Kasumi-1 (cell line): ENCODE measurements around the gene GALP.
"Not testable (repeated sequence)": the region's sequence is repeated elsewhere in the genome, so short reads cannot be mapped to it uniquely, and the experiment has no call there.

Experiments
- DNase-seq, 2 experiments: peaks; one replicate each; lab custom pipeline; 2025; lab: John Stamatoyannopoulos, UW

GALP gene

DNA sequence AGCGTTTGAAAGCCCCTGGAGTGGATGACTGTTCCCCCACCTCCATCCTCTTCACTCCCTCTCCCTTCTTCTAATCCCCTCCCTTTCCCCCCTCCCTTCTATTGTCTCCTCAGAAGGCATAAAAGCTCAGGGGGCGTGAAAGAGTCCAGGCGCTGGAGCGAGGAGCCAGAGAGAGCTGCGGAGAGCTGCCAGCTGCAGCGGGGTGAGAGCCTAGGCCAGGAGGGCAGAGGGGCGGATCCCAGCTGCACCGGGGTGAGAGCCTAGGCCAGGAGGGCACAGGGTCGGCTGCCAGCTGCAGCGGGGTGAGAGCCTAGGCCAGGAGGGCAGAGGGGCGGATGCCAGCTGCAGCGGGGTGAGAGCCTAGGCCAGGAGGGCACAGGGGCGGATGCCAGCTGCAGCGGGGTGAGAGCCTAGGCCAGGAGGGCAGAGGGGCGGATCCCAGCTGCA lies at the start of gene GALP:
Gene GALP, plus strand, starts transcription at position 148 of the 447 bp plus-strand sequence. CDS start 1,101 bp downstream, outside the sequence.
- not testable (repeated sequence) for DNase-seq

DNA sequence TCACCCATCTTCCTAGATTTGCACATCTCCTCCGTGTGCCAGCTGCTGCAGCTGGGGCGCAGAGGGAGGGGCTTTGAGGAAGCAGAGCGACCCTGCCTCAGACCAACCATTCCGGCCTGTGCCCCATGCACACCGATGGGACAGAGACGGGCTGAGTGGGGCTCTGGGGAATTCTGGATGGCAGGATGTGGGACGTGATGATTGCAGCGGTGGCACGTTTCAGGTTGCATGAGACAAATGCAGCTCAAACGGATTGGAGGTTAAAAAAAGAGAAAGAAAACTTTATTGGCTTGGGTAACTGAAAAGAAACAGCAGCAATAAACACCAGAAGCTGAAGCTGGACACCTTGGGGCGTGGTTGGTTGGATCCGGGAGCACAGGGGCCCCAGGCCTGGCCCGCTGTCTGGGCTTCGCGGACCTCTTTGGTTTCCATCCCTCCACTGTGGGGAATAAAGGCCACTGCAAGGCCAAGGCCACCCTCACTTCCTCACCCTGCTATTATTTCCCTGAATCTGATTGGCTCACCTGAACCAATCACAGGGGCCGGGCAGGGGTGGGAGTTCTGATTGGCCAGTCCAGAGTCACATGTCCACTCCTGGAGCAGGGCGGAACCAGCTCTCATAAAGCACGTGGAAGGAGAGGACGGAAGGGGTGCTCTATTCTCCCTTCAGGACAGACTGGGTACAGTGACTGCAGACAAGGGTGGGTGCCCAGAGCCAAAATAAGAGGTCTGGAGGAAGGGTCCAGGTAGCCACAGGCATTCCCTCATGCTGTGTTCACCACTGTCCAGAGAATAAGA lies 48.6 kb upstream of the GALP start:
- DNase-seq = no peak

DNA sequence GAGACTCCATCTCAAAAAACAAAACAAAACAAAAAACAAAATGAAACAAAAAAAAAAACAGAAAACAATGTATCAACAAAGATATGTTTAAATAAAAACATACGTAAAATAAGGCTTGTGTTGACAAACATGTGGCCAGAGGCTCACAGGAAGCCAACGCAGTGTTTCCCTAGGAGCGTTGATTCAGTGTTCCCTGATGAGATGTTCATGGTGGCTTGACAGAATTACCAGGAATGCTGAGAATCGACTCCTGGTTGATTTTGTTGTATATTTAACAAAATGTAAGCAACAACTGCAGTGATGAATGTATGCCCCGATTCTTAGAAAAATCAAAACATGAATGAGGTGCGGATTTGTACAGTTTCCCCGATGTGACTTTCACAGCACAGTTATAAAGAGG lies 45.8 kb upstream of the GALP start:
- no peak for DNase-seq

DNA sequence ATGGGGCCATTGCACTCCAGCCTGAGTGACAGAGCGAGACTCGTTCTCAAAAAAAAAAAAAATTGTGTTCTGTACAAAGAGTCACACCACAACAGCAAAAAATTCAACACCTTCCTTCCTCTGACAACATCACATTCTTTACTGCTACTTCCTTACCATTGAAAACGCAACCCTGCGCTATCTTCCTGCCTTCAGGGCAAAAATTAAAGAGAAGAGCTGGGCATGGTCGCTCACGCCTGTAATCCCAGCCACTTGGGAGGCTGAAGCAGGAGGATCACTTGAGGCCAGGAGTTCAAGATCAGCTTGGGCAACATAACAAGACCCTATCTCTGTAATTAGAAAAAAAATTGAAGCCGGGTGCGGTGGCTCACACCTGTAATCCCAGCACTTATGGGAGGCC lies 44.2 kb upstream of the GALP start:
- DNase-seq = no peak

DNA sequence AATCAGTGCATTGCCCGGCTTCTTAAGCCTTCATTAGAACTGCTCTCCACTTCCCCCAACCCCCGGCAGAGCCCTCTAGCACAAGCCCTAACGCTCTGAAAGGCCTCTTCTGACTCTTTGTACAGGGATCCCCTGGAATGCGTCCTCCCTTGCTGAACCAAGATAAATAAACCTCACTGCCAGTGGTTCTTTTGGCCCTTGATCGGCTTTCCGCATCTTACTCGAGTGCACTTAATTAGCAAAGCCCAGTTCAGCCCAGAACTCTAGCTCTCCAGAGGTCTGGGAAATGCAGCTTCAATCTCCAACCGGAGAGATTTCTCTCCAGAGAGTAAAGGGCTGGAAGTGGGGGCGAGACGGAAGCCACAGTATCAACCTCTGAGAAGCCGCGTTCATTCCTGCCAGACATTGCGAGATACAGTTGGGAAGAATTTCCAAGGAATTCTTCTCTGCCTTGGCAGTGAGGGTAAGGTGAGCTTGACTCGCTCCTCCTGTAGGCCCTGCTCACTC lies 43.4 kb upstream of the GALP start:
- no peak for DNase-seq

DNA sequence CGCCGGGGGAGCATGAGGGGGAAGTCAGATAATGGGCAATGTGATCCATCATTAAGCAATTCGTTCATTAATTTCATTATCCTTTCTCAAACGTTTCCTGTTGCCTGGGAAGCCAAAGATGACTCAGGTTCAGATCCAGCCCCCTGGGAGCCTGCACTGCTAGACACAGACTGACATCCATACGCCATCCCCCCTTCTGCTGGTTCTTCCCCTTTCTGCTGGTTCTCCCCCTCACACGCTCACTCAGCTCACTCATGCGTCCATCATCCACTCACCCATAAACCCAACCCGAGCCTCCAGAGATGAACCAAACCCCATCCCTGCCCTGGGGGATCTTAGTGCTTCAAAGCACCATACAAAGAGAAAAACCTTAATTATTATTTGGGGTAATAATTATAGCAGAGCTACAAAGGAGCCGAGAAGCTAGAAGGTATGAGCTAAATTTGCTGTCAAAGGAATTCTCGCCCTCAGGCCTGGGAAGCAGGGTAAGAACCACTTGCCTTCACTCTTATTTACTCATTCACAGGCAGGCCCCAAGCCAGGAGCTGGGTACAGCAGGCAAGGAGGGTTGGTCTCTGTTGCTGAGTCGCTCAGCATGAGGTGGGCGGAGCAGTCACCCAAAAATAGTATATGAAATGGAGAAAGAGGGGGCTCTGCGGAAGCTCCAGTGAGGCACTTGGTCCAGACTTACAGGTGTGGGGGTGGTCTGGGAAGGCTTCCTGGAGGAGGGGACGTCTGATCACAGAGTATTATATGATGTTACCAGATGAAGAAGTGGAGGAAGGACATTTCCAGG lies 41.8 kb upstream of the GALP start:
- peak; percentile 67 for DNase-seq

DNA sequence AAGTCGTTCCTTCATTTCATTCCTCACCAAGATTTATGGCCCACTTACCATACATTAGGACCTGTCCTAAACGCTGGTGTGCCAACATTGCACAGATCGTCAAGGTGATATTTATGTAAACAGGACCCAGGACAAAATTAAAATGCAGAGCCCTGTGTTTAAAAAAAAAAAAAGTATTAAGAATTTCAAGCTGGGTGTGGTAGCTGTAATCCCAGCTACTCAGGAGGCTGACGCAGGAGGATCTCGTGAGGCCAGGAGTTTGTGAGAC lies 41.2 kb upstream of the GALP start:
- DNase-seq = no peak

DNA sequence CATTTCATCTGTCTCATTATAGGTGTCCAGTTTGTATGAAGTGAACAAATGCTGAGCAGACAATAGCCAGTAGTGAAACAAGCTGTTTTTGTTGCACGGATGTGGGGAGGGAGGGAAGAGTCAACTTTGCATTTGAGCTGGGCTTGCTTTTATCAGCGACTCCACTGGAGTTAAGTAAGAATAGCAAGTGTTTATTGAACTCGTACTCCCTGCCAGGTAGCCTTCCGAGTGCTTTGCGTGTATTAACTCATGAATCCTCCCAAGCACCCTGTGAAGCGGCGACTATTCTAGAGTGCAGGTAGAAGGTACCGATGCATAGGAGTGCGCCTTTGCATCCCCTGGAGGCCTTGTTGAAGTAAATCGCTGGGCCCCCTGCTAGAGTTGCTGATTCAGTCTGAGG lies 39.4 kb upstream of the GALP start:
- DNase-seq = no peak

DNA sequence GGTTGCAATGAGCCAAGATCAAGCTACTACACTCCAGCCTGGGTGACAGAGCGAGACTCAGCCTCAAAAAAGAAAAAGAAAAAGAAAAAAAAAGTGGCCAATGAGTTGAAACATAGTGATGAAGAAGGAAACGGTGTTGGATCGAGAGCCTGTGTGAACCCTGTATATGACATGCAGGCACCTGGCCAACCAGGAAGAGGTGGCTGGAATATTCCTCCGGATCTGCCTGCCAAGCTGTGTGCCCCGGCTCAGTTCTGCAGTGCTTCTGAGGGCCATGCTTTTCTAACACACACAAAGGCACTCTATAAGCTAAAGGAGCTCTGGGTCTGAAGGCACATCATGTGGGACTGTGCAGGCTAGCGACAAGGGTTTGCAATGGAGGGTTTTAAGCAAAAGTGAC lies 38.4 kb upstream of the GALP start:
- DNase-seq = no peak

DNA sequence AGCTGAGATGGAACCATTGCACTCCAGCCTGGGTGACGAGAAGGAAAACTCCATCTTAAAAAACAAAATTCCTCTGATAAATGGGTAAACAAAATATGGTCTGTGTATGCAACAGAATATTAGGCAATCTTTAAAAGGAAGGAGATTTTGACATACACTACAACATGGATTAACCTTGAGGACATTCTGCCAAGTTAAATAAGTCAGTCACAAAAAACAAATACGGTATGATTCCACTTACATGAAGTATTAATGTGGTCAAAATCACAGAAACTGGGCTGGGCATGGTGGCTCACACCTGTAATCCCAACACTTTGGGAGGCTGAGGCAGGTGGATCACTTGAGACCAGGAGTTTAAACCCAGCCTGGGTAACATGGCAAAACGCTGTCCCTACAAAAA lies 37.7 kb upstream of the GALP start:
- DNase-seq = no peak

DNA sequence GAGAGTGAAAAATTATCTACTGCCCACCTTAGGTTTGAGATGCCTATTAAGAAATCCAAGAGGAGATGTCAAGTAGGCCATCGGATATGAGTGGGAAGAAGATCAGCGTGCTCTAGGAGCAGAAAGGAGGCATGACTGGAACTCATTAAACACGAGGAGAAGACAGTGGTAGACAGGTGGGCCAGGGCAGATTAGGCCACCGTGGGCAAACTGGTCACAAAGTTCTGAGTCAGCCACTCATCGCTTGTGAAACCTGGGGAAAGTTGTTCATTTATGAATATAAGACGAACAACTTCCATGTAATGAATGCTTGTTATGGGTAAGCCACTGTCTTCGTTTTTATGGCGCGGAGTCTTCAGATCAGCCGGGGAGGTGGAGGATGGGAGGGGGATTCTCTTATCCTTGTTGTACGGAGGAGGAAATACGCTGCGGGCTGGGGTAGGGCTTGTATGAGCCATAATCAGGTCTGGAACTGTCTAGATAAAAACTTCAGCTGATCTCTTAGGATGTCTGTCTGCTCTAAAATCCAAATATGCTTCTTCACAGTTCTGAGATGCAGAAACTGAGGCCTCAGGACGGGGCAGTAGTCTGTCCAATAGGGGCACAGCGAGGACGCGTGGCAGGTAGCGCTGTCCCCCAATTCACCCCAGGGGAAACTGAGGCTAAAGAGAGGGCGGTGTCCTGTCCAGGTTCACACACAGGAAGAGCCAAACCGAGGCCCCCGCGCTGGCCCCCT lies 35.8 kb upstream of the GALP start:
- no peak for DNase-seq

DNA sequence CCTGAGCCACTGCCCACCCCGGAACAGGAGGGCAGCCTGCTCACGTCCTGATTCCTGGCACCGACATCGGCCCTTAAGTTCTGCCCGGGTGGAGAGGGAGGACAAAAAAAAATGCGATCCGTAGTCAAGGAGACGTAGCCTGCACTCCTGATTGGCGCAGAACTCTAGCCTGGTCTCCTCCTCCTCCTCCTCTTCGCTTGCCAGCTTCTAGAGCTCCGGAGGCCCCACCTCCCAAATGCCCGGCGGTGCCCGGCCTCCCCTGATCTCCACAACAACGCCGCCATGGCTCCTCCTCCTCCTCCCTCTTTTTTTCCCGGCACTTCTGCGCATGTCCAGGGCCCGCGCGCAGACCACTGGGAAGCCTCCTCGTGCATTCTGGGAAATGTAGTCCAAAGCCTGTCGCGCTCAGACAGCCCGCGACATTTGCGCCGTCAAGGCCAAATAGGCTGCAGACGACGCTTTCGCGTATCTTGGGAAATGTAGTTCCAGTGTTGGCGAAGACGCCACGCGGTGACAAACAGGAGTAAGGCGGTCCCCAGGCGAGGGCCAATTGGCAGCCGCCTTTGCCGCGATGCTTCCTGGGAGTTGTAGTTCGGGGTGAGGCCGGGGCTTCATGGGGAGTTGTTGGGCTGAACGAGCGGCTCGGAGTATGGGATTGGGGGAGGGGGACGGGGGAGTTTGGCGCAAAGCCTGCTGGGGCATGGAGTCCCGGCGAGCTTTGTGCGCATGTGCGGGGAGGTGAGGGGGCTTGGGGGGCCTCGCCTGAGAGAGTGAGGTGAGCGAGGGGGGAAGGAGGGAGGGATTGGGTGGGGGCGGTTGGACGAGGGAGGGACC lies 35.0 kb upstream of the GALP start, which contains the start of gene ZNF444:
Gene ZNF444, plus strand, starts transcription at position 705 of the 834 bp plus-strand sequence. CDS start 5,625 bp downstream, outside the sequence.
- peak; percentile 97 to 99 for DNase-seq

DNA sequence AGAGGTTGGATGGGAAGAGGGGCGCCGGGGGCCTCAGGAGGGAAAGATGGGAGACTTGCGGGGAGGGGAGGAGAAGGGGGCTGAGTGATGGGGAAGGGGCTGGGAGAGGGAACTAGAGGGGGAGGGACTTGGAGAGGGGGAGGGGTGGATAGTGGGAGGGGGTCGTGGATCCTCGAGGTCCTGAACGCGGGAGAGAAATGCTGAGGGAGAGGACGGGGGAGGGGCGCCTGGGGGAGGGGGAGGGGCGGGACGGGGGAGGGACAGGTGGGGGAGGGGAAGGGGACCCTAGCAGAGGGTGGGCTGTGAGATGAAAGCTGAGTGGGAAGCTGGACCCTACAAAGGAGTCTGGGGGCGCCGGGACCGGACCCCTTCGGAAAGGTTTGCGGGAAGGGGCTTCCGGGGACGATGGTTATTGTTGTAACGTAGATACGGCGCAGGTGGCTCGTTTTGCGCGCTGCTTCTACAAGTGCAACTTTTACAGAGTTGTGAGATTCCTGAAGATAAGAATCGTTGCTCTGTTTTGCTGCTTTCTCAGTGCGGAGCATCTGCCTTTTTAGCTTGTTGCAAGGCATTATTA lies 34.3 kb upstream of the GALP start:
- DNase-seq = no peak

DNA sequence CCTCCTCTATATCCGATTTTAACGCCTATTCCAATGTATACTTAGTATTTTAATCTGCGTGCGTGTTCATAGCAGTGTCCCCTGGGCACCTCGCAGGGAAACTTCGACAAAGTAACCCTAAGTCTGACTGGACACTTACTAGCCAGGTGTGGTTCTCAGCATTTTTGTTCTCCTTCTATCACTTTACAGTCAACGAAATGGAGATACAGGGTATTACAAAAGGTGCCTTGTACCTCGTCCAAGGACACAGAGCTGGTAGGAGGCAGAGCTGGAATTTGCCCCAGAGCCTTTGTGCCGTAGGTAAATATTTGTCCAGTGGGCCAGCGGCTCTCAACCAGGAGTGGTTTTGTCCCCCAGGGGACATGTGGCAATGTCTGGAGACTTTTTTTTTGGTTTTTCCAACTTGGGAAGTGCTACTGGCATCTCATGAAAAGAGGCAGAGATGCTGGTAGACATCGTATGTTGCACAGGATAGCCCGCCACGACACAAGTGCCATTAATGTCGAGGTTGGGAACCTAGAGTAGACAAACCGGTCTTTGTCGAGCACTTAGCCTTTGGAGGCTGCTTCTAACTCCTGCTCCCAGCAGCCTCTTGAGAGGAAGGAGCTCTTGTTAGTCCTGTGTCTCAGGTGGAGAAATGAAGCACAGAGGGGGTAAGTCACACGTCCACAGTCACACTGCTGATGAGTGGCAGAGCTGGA lies 33.6 kb upstream of the GALP start:
- no peak for DNase-seq

DNA sequence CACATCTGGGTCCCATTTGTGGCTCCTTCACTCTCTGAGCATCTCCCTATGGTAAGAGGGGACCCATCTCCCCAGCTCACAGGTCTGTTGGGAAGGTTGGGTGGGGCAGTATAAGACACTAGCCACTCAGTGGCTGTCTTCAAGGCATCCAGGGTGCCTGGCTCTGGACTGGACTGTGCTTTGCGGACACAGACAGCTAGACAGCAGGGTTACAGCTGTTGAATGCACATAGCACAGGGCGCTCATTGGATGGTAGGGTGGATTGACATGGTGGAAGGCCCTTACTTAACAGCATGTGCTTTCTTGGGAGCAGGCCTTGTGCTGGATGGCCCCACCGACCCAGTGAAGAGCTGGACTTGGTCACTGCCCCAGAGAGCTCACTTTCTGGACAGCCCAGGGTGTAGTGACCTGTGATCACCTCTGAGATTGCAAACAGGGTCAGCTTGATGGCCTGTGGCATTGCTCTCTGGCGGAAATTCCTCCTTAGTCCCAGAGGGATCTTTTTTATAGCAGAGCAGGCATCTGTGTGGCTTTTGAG lies 32.8 kb upstream of the GALP start:
- DNase-seq = no peak

DNA sequence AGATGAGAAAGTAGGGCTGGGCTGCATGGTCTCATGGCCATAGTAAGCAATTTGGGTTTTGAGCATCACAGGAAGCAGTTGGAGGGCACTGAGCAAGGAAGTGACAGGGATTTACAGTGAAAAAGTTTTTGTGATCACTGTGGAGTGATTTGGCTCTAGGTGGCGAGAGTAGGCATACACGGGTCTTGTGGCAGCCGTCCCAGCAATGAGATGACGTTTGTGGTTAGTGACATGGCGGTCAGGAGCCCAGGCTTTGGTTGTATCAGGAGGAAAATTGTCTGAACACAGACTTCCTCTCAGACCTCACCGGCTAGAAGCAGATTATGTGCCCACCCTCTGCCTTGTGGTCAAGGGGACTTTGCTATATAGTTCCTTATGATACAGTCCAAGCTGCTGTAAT lies 31.4 kb upstream of the GALP start:
- DNase-seq = no peak

DNA sequence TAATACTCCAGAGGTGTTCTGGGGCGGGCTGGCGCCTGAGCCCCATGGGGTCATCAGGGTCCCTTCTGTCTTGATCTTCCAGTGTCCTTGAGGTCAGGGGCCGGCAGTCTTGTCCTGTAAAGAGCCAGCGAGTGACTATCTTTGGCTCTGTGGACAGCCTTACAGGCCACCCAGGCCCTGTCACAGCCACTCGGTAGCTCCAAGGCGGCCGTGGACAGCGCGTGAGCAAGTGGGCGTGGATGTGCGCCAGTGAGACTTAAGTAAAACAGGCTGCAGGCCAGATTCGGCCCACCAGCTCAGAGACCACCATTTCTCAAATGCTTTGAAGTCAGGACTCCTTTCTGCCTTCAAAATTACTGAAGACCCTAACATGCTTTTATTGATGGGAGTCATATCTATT lies 31.0 kb upstream of the GALP start:
- DNase-seq = no peak

DNA sequence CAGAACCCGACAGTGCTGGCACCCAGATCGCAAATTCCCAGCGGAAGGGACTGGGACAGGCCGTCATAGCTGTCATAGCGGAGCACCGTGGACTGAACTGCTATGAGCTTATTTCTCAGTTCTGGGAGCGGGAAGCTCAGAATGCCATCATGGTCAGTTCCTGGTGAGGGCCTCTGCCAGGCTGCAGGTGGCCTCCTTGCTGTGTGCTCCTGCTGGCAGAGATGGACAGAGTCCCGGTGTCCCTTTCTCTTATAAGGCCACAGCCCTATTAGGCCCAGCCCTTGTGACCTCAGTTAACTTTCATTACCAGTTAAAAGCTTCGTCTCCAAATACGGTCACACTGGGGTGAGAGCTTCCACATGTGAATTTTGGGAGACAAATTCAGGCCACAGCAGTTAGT lies 30.1 kb upstream of the GALP start:
- DNase-seq = no peak

DNA sequence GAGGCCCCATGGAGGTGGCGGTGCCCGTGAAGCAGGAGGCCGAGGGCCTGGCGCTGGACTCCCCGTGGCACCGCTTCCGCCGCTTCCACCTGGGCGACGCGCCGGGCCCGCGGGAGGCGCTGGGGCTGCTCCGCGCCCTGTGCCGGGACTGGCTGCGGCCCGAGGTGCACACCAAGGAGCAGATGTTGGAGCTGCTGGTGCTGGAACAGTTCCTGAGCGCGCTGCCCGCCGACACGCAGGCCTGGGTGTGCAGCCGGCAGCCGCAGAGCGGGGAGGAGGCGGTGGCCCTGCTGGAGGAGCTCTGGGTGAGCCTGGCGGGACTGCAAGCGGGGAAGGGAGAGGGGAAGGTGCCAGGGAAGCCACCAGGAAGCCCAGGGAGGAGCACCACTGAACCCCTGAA lies 28.9 kb upstream of the GALP start:
- no peak for DNase-seq

DNA sequence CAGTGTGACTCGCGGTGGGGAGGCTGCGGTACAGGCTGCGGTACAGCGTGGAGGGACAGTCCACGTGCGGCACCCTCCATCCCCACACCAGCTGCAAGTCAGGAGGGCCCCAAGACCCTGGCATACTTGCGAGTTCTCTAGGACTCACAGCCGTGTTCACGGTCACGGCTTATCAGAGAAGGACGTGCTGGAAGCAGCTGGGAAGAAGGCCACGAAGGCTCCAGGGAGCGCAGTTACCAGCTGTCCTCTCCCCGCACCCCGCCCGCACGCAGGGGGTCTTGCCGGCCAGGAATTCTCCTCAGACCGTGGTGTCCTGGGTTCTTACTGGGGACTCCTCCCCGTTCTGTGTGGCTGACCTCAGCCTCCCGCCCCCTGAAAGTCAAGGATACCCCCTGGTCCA lies 28.5 kb upstream of the GALP start:
- no peak for DNase-seq
